Measurements from ENCODE around the gene SYT17.

SYT17 gene

GRCh38 chr16:19285431-19285830 lies 117.4 kb downstream of the SYT17 start, which contains the start of gene CLEC19A:
CLEC19A (plus strand) TSS chr16:19285731; CDS start chr16:19285852, 121 bp downstream.
- H3K9me3 ChIP-seq (ENCODE audit: insufficient read depth, low read depth, low read length), result no peaks in the 10 kb centered on the region; the same call in 1 of the 2 replicates

DNA sequence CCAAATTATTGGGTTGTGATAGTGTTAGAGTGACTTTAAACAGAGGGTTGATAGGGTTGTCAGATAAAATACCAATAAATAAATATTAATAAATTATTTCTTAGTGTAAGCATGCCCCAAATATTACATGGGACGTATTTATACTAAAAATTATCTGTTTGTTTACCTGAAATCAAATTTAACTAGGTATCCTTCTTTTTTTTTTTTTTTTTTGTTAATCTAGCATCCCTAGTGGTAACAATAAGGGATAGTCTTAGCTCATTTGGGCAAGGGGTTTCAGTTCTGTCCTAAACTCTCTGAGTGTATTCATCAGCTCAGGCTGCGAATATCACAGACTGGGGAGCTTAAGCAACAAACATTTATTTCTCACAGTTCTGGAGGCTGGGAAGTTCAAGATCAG lies 118.8 kb downstream of the SYT17 start:
- no peak for TF ChIP-seq EZH2phosphoT487 (IDR thresholded peaks at IDR 0.05; ENCODE audit: borderline replicate concordance)
- TF ChIP-seq, protein P1, sequence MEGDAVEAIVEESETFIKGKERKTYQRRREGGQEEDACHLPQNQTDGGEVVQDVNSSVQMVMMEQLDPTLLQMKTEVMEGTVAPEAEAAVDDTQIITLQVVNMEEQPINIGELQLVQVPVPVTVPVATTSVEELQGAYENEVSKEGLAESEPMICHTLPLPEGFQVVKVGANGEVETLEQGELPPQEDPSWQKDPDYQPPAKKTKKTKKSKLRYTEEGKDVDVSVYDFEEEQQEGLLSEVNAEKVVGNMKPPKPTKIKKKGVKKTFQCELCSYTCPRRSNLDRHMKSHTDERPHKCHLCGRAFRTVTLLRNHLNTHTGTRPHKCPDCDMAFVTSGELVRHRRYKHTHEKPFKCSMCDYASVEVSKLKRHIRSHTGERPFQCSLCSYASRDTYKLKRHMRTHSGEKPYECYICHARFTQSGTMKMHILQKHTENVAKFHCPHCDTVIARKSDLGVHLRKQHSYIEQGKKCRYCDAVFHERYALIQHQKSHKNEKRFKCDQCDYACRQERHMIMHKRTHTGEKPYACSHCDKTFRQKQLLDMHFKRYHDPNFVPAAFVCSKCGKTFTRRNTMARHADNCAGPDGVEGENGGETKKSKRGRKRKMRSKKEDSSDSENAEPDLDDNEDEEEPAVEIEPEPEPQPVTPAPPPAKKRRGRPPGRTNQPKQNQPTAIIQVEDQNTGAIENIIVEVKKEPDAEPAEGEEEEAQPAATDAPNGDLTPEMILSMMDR (conservative IDR thresholded peaks at IDR 0.05; ENCODE audit: low read length), result no peak

More at GRCh38 chr16:19285431-19285830, 117.4 kb downstream of the SYT17 start, which contains the start of gene CLEC19A:
- Histone ChIP-seq H3K79me2 (ENCODE audit: insufficient read depth, low read length) (no peaks in the 10 kb centered on the region), H4K20me1 (ENCODE audit: insufficient read depth, low read length, poor library complexity, severe bottlenecking) (no peaks in the 10 kb centered on the region), H3K4me2 (ENCODE audit: low read depth, low read length, poor library complexity, severe bottlenecking) (no peak within 1 kb of the TSS), H3K36me3 (ENCODE audit: insufficient read depth, low read length) (no peaks in the 10 kb centered on the region), H3K4me1 (ENCODE audit: insufficient read depth, low read length, poor library complexity, severe bottlenecking) (no peaks in the 10 kb centered on the region), H3K9me2 (replicated peaks; ENCODE audit: low read depth, low read length) (no peaks in the 10 kb centered on the region), H3K4me3 (ENCODE audit: low read length, poor library complexity, severe bottlenecking) (no peak within 1 kb of the TSS), H2AFZ (ENCODE audit: low read length) (no peak within 1 kb of the TSS), H3K27me3 (ENCODE audit: insufficient read depth, low read length, poor library complexity, severe bottlenecking) (no peaks in the 10 kb centered on the region), H3F3A (ENCODE audit: low read depth) (no peaks in the 10 kb centered on the region), H3K9ac (ENCODE audit: low read depth, low read length, poor library complexity, severe bottlenecking) (no peak within 1 kb of the TSS)
- TF ChIP-seq EZH2phosphoT487 (IDR thresholded peaks at IDR 0.05; ENCODE audit: borderline replicate concordance), result no peak
- TF ChIP-seq, protein P1 (conservative IDR thresholded peaks at IDR 0.05; ENCODE audit: low read length), result no peak

DNA sequence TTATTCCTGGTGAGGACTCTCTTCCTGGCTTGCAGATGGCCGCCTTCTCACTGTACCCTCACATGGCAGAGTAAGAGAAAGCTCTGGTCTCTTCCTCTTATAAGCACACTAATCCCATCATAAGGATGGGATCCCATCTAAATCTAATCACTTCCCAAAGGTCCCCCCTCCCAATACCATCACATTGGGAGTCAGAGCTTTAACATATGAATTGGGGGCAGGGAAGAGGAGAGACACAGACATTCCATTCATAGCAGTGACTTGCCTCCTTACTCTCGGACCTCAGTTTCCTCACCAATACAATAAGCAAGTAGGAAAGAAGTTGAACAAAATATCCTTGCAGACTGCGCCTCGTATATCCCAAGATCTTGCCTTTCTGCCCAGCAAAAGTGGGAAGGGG lies 119.2 kb downstream of the SYT17 start:
- no peaks in the 10 kb centered on the region for H3K9me2 ChIP-seq (replicated peaks; ENCODE audit: low read depth, low read length)
- TF ChIP-seq EZH2phosphoT487 (IDR thresholded peaks at IDR 0.05; ENCODE audit: borderline replicate concordance), result no peak
- TF ChIP-seq, protein P1 (conservative IDR thresholded peaks at IDR 0.05; ENCODE audit: low read length), result no peak
- no peak overlapping the region for H3K4me2 ChIP-seq (ENCODE audit: low read depth, low read length, poor library complexity, severe bottlenecking)
- H3K36me3 ChIP-seq (ENCODE audit: insufficient read depth, low read length), result no peaks in the 10 kb centered on the region
- H3K4me3 ChIP-seq (ENCODE audit: low read length, poor library complexity, severe bottlenecking), result no peak overlapping the region
- no peaks in the 10 kb centered on the region for H3K79me2 ChIP-seq (ENCODE audit: insufficient read depth, low read length)
- H4K20me1 ChIP-seq (ENCODE audit: insufficient read depth, low read length, poor library complexity, severe bottlenecking), result no peaks in the 10 kb centered on the region
- H3K9ac ChIP-seq (ENCODE audit: low read depth, low read length, poor library complexity, severe bottlenecking), result no peak overlapping the region
- H3F3A ChIP-seq (ENCODE audit: low read depth), result no peaks in the 10 kb centered on the region
- no peaks in the 10 kb centered on the region for H3K27me3 ChIP-seq (ENCODE audit: insufficient read depth, low read length, poor library complexity, severe bottlenecking)
- H2AFZ ChIP-seq (ENCODE audit: low read length), result no peak overlapping the region
- H3K4me1 ChIP-seq (ENCODE audit: insufficient read depth, low read length, poor library complexity, severe bottlenecking), result no peaks in the 10 kb centered on the region
- H3K9me3 ChIP-seq (ENCODE audit: insufficient read depth, low read depth, low read length), result no peaks in the 10 kb centered on the region; the same call in 1 of the 2 replicates

More for the DNA sequence above, 118.8 kb downstream of the SYT17 start:
- no peaks in the 10 kb centered on the region for H3F3A ChIP-seq (ENCODE audit: low read depth)
- no peaks in the 10 kb centered on the region for H3K4me1 ChIP-seq (ENCODE audit: insufficient read depth, low read length, poor library complexity, severe bottlenecking)
- H3K4me3 ChIP-seq (ENCODE audit: low read length, poor library complexity, severe bottlenecking), result no peak overlapping the region
- H3K4me2 ChIP-seq (ENCODE audit: low read depth, low read length, poor library complexity, severe bottlenecking), result no peak overlapping the region
- no peaks in the 10 kb centered on the region; the same call in 1 of the 2 replicates for H3K9me3 ChIP-seq (ENCODE audit: insufficient read depth, low read depth, low read length)
- H3K79me2 ChIP-seq (ENCODE audit: insufficient read depth, low read length), result no peaks in the 10 kb centered on the region
- no peak overlapping the region for H2AFZ ChIP-seq (ENCODE audit: low read length)
- H3K27me3 ChIP-seq (ENCODE audit: insufficient read depth, low read length, poor library complexity, severe bottlenecking), result no peaks in the 10 kb centered on the region
- no peaks in the 10 kb centered on the region for H4K20me1 ChIP-seq (ENCODE audit: insufficient read depth, low read length, poor library complexity, severe bottlenecking)
- no peaks in the 10 kb centered on the region for H3K36me3 ChIP-seq (ENCODE audit: insufficient read depth, low read length)
- H3K9me2 ChIP-seq (replicated peaks; ENCODE audit: low read depth, low read length), result no peaks in the 10 kb centered on the region
- no peak overlapping the region for H3K9ac ChIP-seq (ENCODE audit: low read depth, low read length, poor library complexity, severe bottlenecking)

Data from Loucy (cell line).